Naive thymus-derived CD4-positive, alpha-beta T cell (primary cell): ENCODE results near the gene GLCCI1. TPM values are rescaled to one million over a fixed set of nuclear protein-coding genes. Genes with fewer than 3 reads are reported as not detected.
A peak's percentile ranks its signal among the peaks of the same experiment; 100 is the strongest.

Experiments used
- ATAC-seq: fragments of 150-1000 bp; cut with Tn5 transposase; 2 replicates; pipeline ENCODE4 v1.10.0; 2021; ENCODE audit warnings: mild to moderate bottlenecking, moderate library complexity
- CTCF ChIA-PET: fragments of 350-600 bp; sonication (Branson Sonifier 250); formaldehyde crosslinking; loops from one replicate; lab custom pipeline; 2021; ENCODE audit warnings: antibody characterized with exemption; lab: Charles Lee
- POLR2A ChIA-PET: fragments of 350-600 bp; sonication (Branson Sonifier 250); formaldehyde crosslinking; loops from one replicate; lab custom pipeline; 2021; ENCODE audit warnings: antibody characterized with exemption, inconsistent platforms; lab: Charles Lee
- DNase-seq, 9 donors: peaks; one replicate each; pipeline versions ENCODE4 v3.0.0 to v3.0.0-alpha.2; 2020 to 2022; ENCODE audit warnings: mixed read lengths in 1 of 9
- H3K27ac ChIP-seq: one replicate; pipeline ENCODE4 v1.7.0; 2013; ENCODE audit warnings: mild to moderate bottlenecking, low read depth, low read length, moderate library complexity
- H3K27me3 ChIP-seq, 2 donors: one replicate each; pipeline ENCODE4 v1.7.0; 2013; ENCODE audit warnings: low read length in 2 of 2, mild to moderate bottlenecking in 2 of 2, moderate library complexity in 2 of 2; ENCODE audit not compliant: control insufficient read depth in 2 of 2, insufficient read depth in 2 of 2
- H3K36me3 ChIP-seq, 3 experiments: 1 replicate in 2 of 3; 2 replicates in 1 of 3; pipeline ENCODE4 v1.7.0; 2013; ENCODE audit warnings: low read length in 3 of 3, mild to moderate bottlenecking in 3 of 3, moderate library complexity in 1 of 3; ENCODE audit not compliant: insufficient read depth in 3 of 3, control insufficient read depth in 2 of 3
- H3K4me1 ChIP-seq, 2 donors: one replicate each; pipeline ENCODE4 v1.7.0; 2013; ENCODE audit warnings: low read length in 2 of 2, mild to moderate bottlenecking in 2 of 2, moderate library complexity in 1 of 2; ENCODE audit not compliant: control insufficient read depth in 2 of 2, insufficient read depth in 2 of 2
- H3K4me3 ChIP-seq: 2 replicates; pipeline ENCODE4 v1.7.0; 2013; ENCODE audit warnings: mild to moderate bottlenecking, low read length
- H3K9me3 ChIP-seq, 3 experiments: 1 replicate in 2 of 3; 2 replicates in 1 of 3; pipeline ENCODE4 v1.7.0; 2013; ENCODE audit warnings: low read length in 3 of 3; ENCODE audit not compliant: control insufficient read depth in 2 of 3
- H3K27ac Mint-ChIP-seq, 9 donors: one replicate each; pipeline ENCODE4 v1.8.0; 2020 to 2022; ENCODE audit warnings: mixed read lengths in 9 of 9, mild to moderate bottlenecking in 8 of 9, moderate library complexity in 5 of 9, inconsistent platforms in 2 of 9
- H3K27me3 Mint-ChIP-seq, 5 donors: one replicate each; pipeline ENCODE4 v1.8.0; 2021 to 2022; ENCODE audit warnings: mixed read lengths in 5 of 5, mild to moderate bottlenecking in 1 of 5
- H3K36me3 Mint-ChIP-seq, 5 donors: one replicate each; pipeline ENCODE4 v1.8.0; 2020 to 2022; ENCODE audit warnings: mixed read lengths in 5 of 5, mild to moderate bottlenecking in 3 of 5, inconsistent platforms in 1 of 5
- H3K4me1 Mint-ChIP-seq, 7 donors: one replicate each; pipeline ENCODE4 v1.8.0; 2020 to 2022; ENCODE audit warnings: mixed read lengths in 7 of 7, mild to moderate bottlenecking in 3 of 7, inconsistent platforms in 1 of 7
- H3K4me3 Mint-ChIP-seq, 10 donors: one replicate each; pipeline ENCODE4 v1.8.0; 2020 to 2022; ENCODE audit warnings: mild to moderate bottlenecking in 10 of 10, mixed read lengths in 10 of 10, moderate library complexity in 6 of 10, inconsistent platforms in 2 of 10
- H3K9me3 Mint-ChIP-seq, 11 donors: one replicate each; pipeline ENCODE4 v1.8.0; 2020 to 2022; ENCODE audit warnings: mixed read lengths in 11 of 11, mild to moderate bottlenecking in 4 of 11, inconsistent platforms in 1 of 11, moderate library complexity in 1 of 11
- intact Hi-C, 2 donors: fragments of 100-400 bp; cut with micrococcal nuclease; formaldehyde crosslinking; loops; one replicate each; pipeline ENCODE4 v1.15.1; 2023
- polyA plus RNA-seq, 2 donors: library from polyadenylated mRNA; unstranded; fragments of 300-500 nt; fragmentation: Illumina TruSeq; gene quantifications; one replicate each; pipeline ENCODE4 v1.2.3, GENCODE V29; 2021
- total RNA-seq, 6 experiments: library from RNA in 5 of 6; stranded (reverse) in 5 of 6; gene quantifications; 1 replicate in 5 of 6; 2 replicates in 1 of 6; pipeline ENCODE4 v1.2.3 and lab custom pipeline; 2021 to 2026

GLCCI1 gene
- total and polyA plus RNA-seq, 7 experiments from 2014 or later, result 6.9 to 43.1 (median 26.5) TPM

- Histone ChIP-seq H3K4me1 (peaks cover 11 to 16% of the 10 kb centered on the region in 2 donors), H3K4me3 (no peak overlapping the region), H3K36me3 (no peaks in the 10 kb centered on the region), H3K27ac (no peak overlapping the region), H3K27me3 (no peaks in the 10 kb centered on the region), H3K9me3 (no peaks in the 10 kb centered on the region)
- intact Hi-C loops, result no loop called here
- ATAC-seq (no peak), DNase-seq (no peak)
- Mint-ChIP-seq H3K4me1 (peaks cover 21 to 87% (median 78%) of the 10 kb centered on the region in 7 donors), H3K9me3 (peaks cover 0 to 1% (median 0%) of the 10 kb centered on the region in 11 donors), H3K36me3 (peaks cover 0 to 10% (median 6%) of the 10 kb centered on the region in 5 donors), H3K27me3 (no peaks in the 10 kb centered on the region), H3K27ac (no peak overlapping the region), H3K4me3 (no peak overlapping the region)
- CTCF ChIA-PET, result no interaction called here
- POLR2A ChIA-PET, result no interaction called here
Observed at GRCh38 chr7:7984424-7984823, 15.8 kb downstream of the GLCCI1 start.

GRCh38 chr7:7988706-7989105 is 20.1 kb downstream of the GLCCI1 start:
- no peak for ATAC-seq
- Mint-ChIP-seq H3K27me3 (no peaks in the 10 kb centered on the region), H3K9me3 (peaks cover 3 to 25% (median 14%) of the 10 kb centered on the region in 11 donors), H3K4me1 (peaks cover 27 to 73% (median 64%) of the 10 kb centered on the region in 7 donors), H3K4me3 (peak overlapping the region in 7 of 10 donors; percentile 8 to 80 (median 22)), H3K27ac (peak overlapping the region in 5 of 9 donors; percentile 35 to 70 (median 65)), H3K36me3 (peaks cover 9 to 23% (median 19%) of the 10 kb centered on the region in 5 donors)
- no peaks in the 10 kb centered on the region for H3K27me3 ChIP-seq
- peaks cover 12 to 24% of the 10 kb centered on the region in 2 donors for H3K4me1 ChIP-seq
- H3K27ac ChIP-seq, result no peak overlapping the region
- intact Hi-C loops, result loop anchor here (1.0 to 2.0 kb wide), 3 partner anchors 7 to 20 kb away; partner anchors contain the start of gene GLCCI1 (in 1 of the 2)
- H3K9me3 ChIP-seq, result peaks cover 0 to 11% (median 0%) of the 10 kb centered on the region in 3 experiments
- no peak for DNase-seq
- POLR2A ChIA-PET, result interaction anchor here (1.5 to 3.2 kb wide), 2 partner anchors 9 to 20 kb away, joined by 7 to 33 read pairs; partner anchors contain the start of gene GLCCI1
- CTCF ChIA-PET, result interaction anchor here (0.8 kb wide), 1 partner anchor 75 kb away, joined by 3 read pairs; no protein-coding TSS in a partner anchor
- H3K4me3 ChIP-seq, result no peak overlapping the region
- H3K36me3 ChIP-seq, result no peaks in the 10 kb centered on the region

- peaks cover 3 to 25% (median 14%) of the 10 kb centered on the region in 11 donors for H3K9me3 Mint-ChIP-seq
- intact Hi-C loops, result loop anchor here (1.0 to 2.0 kb wide), 3 partner anchors 8 to 21 kb away; partner anchors contain the start of gene GLCCI1 (in 1 of the 2)
- ATAC-seq, result no peak
Observed at GRCh38 chr7:7989133-7989532, 20.5 kb downstream of the GLCCI1 start.

GRCh38 chr7:7989616-7990440 is 21.2 kb downstream of the GLCCI1 start:
- CTCF ChIA-PET, result interaction anchor here (0.8 to 1.8 kb wide), 4 partner anchors 14 to 199 kb away, joined by 3 to 4 read pairs (median 4); no protein-coding TSS in a partner anchor
- H3K4me1 ChIP-seq, result peaks cover 12 to 24% of the 10 kb centered on the region in 2 donors
- H3K27me3 ChIP-seq, result no peaks in the 10 kb centered on the region
- peaks cover 3 to 26% (median 15%) of the 10 kb centered on the region in 11 donors for H3K9me3 Mint-ChIP-seq
- H3K4me1 Mint-ChIP-seq, result peaks cover 27 to 72% (median 61%) of the 10 kb centered on the region in 7 donors
- H3K36me3 ChIP-seq, result no peaks in the 10 kb centered on the region
- H3K27ac ChIP-seq, result peak overlapping the region; percentile 52
- ATAC-seq, result peak; percentile 46
- H3K9me3 ChIP-seq, result peaks cover 0 to 11% (median 0%) of the 10 kb centered on the region in 3 experiments
- H3K4me3 Mint-ChIP-seq, result peak overlapping the region; percentile 17 to 87 (median 79)
- POLR2A ChIA-PET, result interaction anchor here (0.5 to 3.2 kb wide), 7 partner anchors 8 to 825 kb away, joined by 3 to 33 read pairs (median 3); partner anchors contain the start of gene GLCCI1
- H3K4me3 ChIP-seq, result peak overlapping the region; percentile 17
- no peak for DNase-seq
- H3K27ac Mint-ChIP-seq, result peak overlapping the region; percentile 35 to 86 (median 70)
- H3K27me3 Mint-ChIP-seq, result no peaks in the 10 kb centered on the region
- intact Hi-C loops, result loop anchor here (1.0 to 2.0 kb wide), 3 partner anchors 9 to 22 kb away; partner anchors contain the start of gene GLCCI1 (in 1 of the 2)
- H3K36me3 Mint-ChIP-seq, result peaks cover 9 to 23% (median 22%) of the 10 kb centered on the region in 5 donors

More at GRCh38 chr7:7989133-7989532, 20.5 kb downstream of the GLCCI1 start:
- DNase-seq, result no peak
- Mint-ChIP-seq H3K36me3 (peaks cover 9 to 23% (median 19%) of the 10 kb centered on the region in 5 donors), H3K4me1 (peaks cover 27 to 71% (median 62%) of the 10 kb centered on the region in 7 donors), H3K27ac (peak overlapping the region in 8 of 9 donors; percentile 35 to 86 (median 68)), H3K27me3 (no peaks in the 10 kb centered on the region), H3K4me3 (peak overlapping the region in 9 of 10 donors; percentile 61 to 87 (median 79))
- Histone ChIP-seq H3K4me3 (peak overlapping the region; percentile 17), H3K4me1 (peaks cover 12 to 24% of the 10 kb centered on the region in 2 donors), H3K9me3 (peaks cover 0 to 11% (median 0%) of the 10 kb centered on the region in 3 experiments), H3K27me3 (no peaks in the 10 kb centered on the region), H3K27ac (peak overlapping the region; percentile 52), H3K36me3 (no peaks in the 10 kb centered on the region)
- CTCF ChIA-PET, result interaction anchor here (0.8 kb wide), 1 partner anchor 75 kb away, joined by 3 read pairs; no protein-coding TSS in a partner anchor
- POLR2A ChIA-PET, result interaction anchor here (1.1 to 3.2 kb wide), 5 partner anchors 9 to 825 kb away, joined by 3 to 33 read pairs (median 3); partner anchors contain the start of gene GLCCI1

GRCh38 chr7:7990441-7990761 is 21.8 kb downstream of the GLCCI1 start:
- DNase-seq (no peak), ATAC-seq (no peak)
- intact Hi-C loops, result no loop called here
- H3K4me3 ChIP-seq, result no peak overlapping the region
- Mint-ChIP-seq H3K4me1 (peaks cover 27 to 67% (median 59%) of the 10 kb centered on the region in 7 donors), H3K9me3 (peaks cover 3 to 32% (median 18%) of the 10 kb centered on the region in 11 donors), H3K27ac (peak overlapping the region in 8 of 9 donors; percentile 14 to 86 (median 46)), H3K4me3 (peak overlapping the region in 9 of 10 donors; percentile 3 to 87 (median 79)), H3K27me3 (no peaks in the 10 kb centered on the region), H3K36me3 (peaks cover 9 to 27% (median 22%) of the 10 kb centered on the region in 5 donors)
- H3K27ac ChIP-seq, result no peak overlapping the region
- ChIA-PET CTCF (interaction anchor here (1.2 to 1.8 kb wide), 3 partner anchors 9 to 198 kb away, joined by 4 read pairs; no protein-coding TSS in a partner anchor), POLR2A (interaction anchor here (0.5 to 3.2 kb wide), 7 partner anchors 9 to 826 kb away, joined by 3 to 33 read pairs (median 3); partner anchors contain the start of gene GLCCI1)
- H3K27me3 ChIP-seq, result no peaks in the 10 kb centered on the region
- peaks cover 12 to 24% of the 10 kb centered on the region in 2 donors for H3K4me1 ChIP-seq
- H3K36me3 ChIP-seq, result no peaks in the 10 kb centered on the region
- H3K9me3 ChIP-seq, result peaks cover 0 to 11% (median 0%) of the 10 kb centered on the region in 3 experiments

- peaks cover 9 to 32% (median 22%) of the 10 kb centered on the region in 5 donors for H3K36me3 Mint-ChIP-seq
- no peak for ATAC-seq
- POLR2A ChIA-PET, result no interaction called here
Observed at GRCh38 chr7:7992506-7992905, 23.9 kb downstream of the GLCCI1 start.

More at GRCh38 chr7:7992506-7992905, 23.9 kb downstream of the GLCCI1 start:
- H3K4me3 Mint-ChIP-seq, result peak overlapping the region in 1 of 10 donors; percentile 18
- Histone ChIP-seq H3K27me3 (no peaks in the 10 kb centered on the region), H3K4me3 (no peak overlapping the region), H3K4me1 (peaks cover 12 to 35% of the 10 kb centered on the region in 2 donors), H3K27ac (no peak overlapping the region), H3K36me3 (no peaks in the 10 kb centered on the region), H3K9me3 (peaks cover 0 to 11% (median 0%) of the 10 kb centered on the region in 3 experiments)
- intact Hi-C loops, result no loop called here
- peak overlapping the region in 2 of 9 donors; percentile 5 to 16 for H3K27ac Mint-ChIP-seq
- CTCF ChIA-PET, result interaction anchor here (0.6 kb wide), 1 partner anchor 13 kb away, joined by 4 read pairs; no protein-coding TSS in a partner anchor
- no peaks in the 10 kb centered on the region for H3K27me3 Mint-ChIP-seq
- peaks cover 3 to 33% (median 18%) of the 10 kb centered on the region in 11 donors for H3K9me3 Mint-ChIP-seq
- DNase-seq, result no peak
- H3K4me1 Mint-ChIP-seq, result peaks cover 29 to 63% (median 53%) of the 10 kb centered on the region in 7 donors
